ENCODE data around the gene TUBGCP4.

DNA sequence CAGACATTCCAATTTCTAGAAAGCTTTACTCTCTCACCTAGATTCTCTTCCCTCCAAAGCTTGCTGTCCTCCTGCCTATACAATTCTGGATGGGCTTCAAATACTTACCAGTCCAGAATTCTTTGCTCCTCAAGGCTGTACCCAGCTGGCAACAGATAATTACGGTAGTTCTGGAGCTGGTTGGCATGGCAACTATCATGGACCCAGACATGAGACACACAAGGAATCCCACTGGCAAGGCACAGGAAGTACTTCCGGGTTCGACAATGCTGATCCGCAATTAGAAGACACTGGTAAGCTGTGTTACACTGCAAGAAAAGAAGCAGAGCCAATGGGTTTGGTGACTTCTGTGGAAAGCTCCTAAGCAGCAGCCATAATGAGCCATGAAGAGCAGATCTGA lies 37.9 kb downstream of the TUBGCP4 start:
- TF ChIP-seq, protein P1, sequence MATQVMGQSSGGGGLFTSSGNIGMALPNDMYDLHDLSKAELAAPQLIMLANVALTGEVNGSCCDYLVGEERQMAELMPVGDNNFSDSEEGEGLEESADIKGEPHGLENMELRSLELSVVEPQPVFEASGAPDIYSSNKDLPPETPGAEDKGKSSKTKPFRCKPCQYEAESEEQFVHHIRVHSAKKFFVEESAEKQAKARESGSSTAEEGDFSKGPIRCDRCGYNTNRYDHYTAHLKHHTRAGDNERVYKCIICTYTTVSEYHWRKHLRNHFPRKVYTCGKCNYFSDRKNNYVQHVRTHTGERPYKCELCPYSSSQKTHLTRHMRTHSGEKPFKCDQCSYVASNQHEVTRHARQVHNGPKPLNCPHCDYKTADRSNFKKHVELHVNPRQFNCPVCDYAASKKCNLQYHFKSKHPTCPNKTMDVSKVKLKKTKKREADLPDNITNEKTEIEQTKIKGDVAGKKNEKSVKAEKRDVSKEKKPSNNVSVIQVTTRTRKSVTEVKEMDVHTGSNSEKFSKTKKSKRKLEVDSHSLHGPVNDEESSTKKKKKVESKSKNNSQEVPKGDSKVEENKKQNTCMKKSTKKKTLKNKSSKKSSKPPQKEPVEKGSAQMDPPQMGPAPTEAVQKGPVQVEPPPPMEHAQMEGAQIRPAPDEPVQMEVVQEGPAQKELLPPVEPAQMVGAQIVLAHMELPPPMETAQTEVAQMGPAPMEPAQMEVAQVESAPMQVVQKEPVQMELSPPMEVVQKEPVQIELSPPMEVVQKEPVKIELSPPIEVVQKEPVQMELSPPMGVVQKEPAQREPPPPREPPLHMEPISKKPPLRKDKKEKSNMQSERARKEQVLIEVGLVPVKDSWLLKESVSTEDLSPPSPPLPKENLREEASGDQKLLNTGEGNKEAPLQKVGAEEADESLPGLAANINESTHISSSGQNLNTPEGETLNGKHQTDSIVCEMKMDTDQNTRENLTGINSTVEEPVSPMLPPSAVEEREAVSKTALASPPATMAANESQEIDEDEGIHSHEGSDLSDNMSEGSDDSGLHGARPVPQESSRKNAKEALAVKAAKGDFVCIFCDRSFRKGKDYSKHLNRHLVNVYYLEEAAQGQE (IDR thresholded peaks at IDR 0.05; ENCODE audit: insufficient replicate concordance, low read depth) = no peak
- TF ChIP-seq, protein P2, sequence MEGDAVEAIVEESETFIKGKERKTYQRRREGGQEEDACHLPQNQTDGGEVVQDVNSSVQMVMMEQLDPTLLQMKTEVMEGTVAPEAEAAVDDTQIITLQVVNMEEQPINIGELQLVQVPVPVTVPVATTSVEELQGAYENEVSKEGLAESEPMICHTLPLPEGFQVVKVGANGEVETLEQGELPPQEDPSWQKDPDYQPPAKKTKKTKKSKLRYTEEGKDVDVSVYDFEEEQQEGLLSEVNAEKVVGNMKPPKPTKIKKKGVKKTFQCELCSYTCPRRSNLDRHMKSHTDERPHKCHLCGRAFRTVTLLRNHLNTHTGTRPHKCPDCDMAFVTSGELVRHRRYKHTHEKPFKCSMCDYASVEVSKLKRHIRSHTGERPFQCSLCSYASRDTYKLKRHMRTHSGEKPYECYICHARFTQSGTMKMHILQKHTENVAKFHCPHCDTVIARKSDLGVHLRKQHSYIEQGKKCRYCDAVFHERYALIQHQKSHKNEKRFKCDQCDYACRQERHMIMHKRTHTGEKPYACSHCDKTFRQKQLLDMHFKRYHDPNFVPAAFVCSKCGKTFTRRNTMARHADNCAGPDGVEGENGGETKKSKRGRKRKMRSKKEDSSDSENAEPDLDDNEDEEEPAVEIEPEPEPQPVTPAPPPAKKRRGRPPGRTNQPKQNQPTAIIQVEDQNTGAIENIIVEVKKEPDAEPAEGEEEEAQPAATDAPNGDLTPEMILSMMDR (IDR thresholded peaks at IDR 0.05; ENCODE audit: insufficient read depth, low read length) = no peak
- TF ChIP-seq POLR2AphosphoS5 (IDR thresholded peaks at IDR 0.05; ENCODE audit: low read depth) (no peak), GABPA (IDR thresholded peaks at IDR 0.05; ENCODE audit: low read depth) (no peak), SPI1 (IDR thresholded peaks at IDR 0.05; ENCODE audit: borderline replicate concordance, low read depth) (no peak)

Measured in HL-60 (cell line).